ENCODE measurements around the gene MAPK8IP1. TPM values are rescaled to one million over a fixed set of nuclear protein-coding genes. Genes with fewer than 3 reads are reported as not detected.

Gene MAPK8IP1
- total and polyA plus RNA-seq, 7 donors, result 1.2 to 15.5 (median 4.9) TPM

DNA sequence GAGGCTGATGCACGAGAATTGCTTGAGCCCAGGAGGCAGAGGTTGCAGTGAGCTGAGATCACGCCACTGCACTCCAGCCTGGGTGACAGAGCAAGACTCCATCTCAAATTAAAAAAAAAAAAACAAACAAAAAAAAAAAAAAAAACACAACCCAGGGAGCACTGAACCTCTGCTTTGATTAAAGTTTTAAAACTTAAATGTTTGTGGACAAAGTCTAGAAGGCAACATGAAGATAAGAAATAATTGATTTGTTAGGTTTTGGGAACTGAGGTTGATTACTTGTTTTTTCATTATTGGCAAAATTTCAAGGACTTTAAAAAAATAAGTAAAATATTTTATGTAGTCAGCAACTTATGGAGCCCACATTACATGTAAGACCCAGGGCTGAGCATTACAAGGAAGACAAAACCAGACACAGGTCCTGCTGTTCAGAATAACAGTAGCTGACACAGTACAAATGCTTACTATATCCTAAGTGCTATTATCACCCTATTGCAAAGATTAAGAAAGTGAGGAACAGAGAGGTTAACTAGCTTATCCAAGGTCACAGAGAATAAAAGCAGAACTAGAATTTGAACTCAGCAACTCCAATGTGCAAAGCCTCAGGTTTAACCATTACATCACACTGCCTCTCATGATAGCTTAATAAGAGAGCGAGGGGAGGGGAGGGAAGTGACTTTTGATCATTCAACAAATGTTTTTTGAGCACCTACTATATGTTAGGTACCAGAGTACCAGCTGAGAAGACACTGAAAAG, 40.5 kb upstream of the MAPK8IP1 start:
- H3K4me1 ChIP-seq, result peaks cover 0 to 38% (median 31%) of the 10 kb centered on the region in 4 donors
- no peak overlapping the region for H3K4me3 ChIP-seq
- no peaks in the 10 kb centered on the region for H3K36me3 ChIP-seq
- TF ChIP-seq EP300 (IDR thresholded peaks at IDR 0.05), result no peak
- WGBS, 2 donors, result 87 to 91% methylated on average over 3 of the region's 3 CpGs
- H3K27ac ChIP-seq, result peak overlapping the region in 1 of 4 donors; percentile 99
- no peaks in the 10 kb centered on the region for H3K9me3 ChIP-seq
- DNase-seq, result no peak
- intact Hi-C loops (cut with DNase I), result loop anchor here (2.0 to 5.0 kb wide), 4 partner anchors 14 to 277 kb away; partner anchors contain the start of gene PHF21A
- no peaks in the 10 kb centered on the region for H3K27me3 ChIP-seq

GRCh38 chr11:45846174-45846675, 39.2 kb upstream of the MAPK8IP1 start:
- H3K4me3 ChIP-seq, result peak overlapping the region in 1 of 4 donors; percentile 90
- intact Hi-C loops (cut with DNase I), result loop anchor here (2.0 to 5.0 kb wide), 2 partner anchors 41 to 276 kb away; partner anchors contain the start of genes PHF21A and SLC35C1

DNA sequence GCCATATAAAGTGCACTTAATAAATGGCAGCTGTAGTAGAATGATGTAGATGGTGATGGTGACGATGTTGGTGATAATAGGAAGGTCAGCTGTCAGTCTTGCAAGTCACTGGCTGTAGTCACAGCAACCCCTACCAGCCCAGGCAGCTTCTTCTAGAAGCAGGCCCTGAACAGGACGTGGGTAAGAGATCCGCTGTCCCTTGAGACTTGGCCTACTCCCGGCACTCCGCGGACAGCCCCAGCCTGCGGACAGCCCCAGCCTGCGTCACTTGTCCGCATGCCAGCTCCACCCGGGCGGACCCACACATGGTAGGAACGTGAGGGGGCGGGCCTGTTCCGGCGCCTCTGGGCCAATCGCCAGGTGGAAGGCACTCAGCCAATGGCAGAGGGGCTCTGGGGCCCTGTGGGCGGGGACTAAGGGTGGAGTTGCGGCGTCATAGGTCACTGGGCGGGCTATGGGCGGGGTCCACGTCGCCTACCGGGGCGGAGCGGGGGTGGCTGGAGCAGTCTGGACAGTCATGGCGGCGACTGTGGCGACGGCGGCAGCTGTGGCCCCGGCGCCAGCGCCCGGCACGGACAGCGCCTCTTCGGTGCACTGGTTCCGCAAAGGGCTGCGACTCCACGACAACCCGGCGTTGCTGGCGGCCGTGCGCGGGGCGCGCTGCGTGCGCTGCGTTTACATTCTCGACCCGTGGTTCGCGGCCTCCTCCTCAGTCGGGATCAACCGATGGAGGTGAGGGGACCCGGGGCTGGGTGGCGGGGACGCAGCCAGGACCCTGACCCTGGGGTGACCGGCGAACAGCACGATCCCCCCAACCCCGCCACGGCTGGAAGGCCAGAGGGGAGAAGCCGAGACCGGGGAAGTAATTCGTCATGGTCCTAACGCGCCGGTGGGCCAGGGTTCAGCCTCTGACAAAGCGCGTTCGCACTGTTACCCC, 38.2 kb upstream of the MAPK8IP1 start, which contains the start of gene CRY2:
CRY2 (plus strand) TSS at position 502 of the 937 bp plus-strand sequence; CDS start at position 518, 16 bp downstream.
- peak; percentile 100 for DNase-seq
- TF ChIP-seq CTCF (IDR thresholded peaks at IDR 0.05), result no peak
- TF ChIP-seq POLR2A (IDR thresholded peaks at IDR 0.05), result peak; percentile 98
- peak; percentile 95 to 99 (median 98) for TF ChIP-seq POLR2AphosphoS5 (IDR thresholded peaks at IDR 0.05)
- TF ChIP-seq EP300 (IDR thresholded peaks at IDR 0.05), result peak in 2 of 4 donors; percentile 67 to 81
- peak within 1 kb of the TSS; percentile 90 to 98 (median 94) for H3K4me3 ChIP-seq
- H3K27ac ChIP-seq, result peak within 1 kb of the TSS; percentile 98 to 99 (median 99)
- 0% methylated on average over 75 of the region's 75 CpGs for WGBS, 2 donors
- peaks cover 0 to 60% (median 54%) of the 10 kb centered on the region in 4 donors for H3K4me1 ChIP-seq
- intact Hi-C loops (cut with DNase I), result loop anchor here (2.0 to 5.0 kb wide), 2 partner anchors 42 to 275 kb away; partner anchors contain the start of genes PHF21A and SLC35C1
- H3K9me3 ChIP-seq, result no peaks in the 10 kb centered on the region
- no peaks in the 10 kb centered on the region for H3K27me3 ChIP-seq
- H3K36me3 ChIP-seq, result no peaks in the 10 kb centered on the region

More at GRCh38 chr11:45846174-45846675, 39.2 kb upstream of the MAPK8IP1 start:
- Histone ChIP-seq H3K9me3 (no peaks in the 10 kb centered on the region), H3K27me3 (no peaks in the 10 kb centered on the region), H3K27ac (peak overlapping the region; percentile 98 to 99 (median 99)), H3K36me3 (no peaks in the 10 kb centered on the region), H3K4me1 (peaks cover 0 to 50% (median 44%) of the 10 kb centered on the region in 4 donors)
- 79 to 84% methylated on average over 4 of the region's 4 CpGs for WGBS, 2 donors
- DNase-seq, result no peak
- TF ChIP-seq POLR2AphosphoS5 (IDR thresholded peaks at IDR 0.05) (no peak), POLR2A (IDR thresholded peaks at IDR 0.05) (no peak), CTCF (IDR thresholded peaks at IDR 0.05) (no peak), EP300 (IDR thresholded peaks at IDR 0.05) (no peak)

DNA sequence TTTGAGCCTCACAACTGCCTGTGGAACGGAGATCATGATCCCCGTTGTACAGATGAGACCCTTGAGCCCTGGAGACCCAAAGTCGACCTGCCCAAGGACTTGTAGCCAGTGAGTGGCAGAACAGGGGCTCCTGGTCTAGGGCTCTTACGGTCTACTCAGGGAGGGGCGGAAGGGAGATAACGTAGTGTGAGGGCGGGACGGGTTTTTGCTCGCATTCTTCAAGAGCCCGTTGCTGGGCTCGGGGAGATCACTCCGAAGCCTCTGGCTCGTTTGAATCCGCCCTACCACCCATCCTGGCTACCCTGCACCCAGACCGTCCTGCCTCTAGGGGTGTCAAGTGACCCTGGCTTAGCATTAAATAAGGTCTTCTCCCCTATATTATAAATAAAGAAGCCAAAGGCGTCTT, 37.5 kb upstream of the MAPK8IP1 start:
- peak in 1 of 4 donors; percentile 28 for TF ChIP-seq POLR2AphosphoS5 (IDR thresholded peaks at IDR 0.05)
- TF ChIP-seq EP300 (IDR thresholded peaks at IDR 0.05), result no peak
- peak in 2 of 4 experiments; percentile 10 to 19 for TF ChIP-seq CTCF (IDR thresholded peaks at IDR 0.05)
- TF ChIP-seq POLR2A (IDR thresholded peaks at IDR 0.05), result no peak
- H3K36me3 ChIP-seq, result no peaks in the 10 kb centered on the region
- intact Hi-C loops (cut with DNase I), result loop anchor here (2.0 to 5.0 kb wide), 2 partner anchors 43 to 274 kb away; partner anchors contain the start of genes PHF21A and SLC35C1
- H3K27me3 ChIP-seq, result no peaks in the 10 kb centered on the region
- peak overlapping the region; percentile 90 to 98 (median 94) for H3K4me3 ChIP-seq
- 1% methylated on average over 16 of the region's 16 CpGs for WGBS, 2 donors
- no peaks in the 10 kb centered on the region for H3K9me3 ChIP-seq
- H3K4me1 ChIP-seq, result peaks cover 0 to 67% (median 60%) of the 10 kb centered on the region in 4 donors
- DNase-seq, result peak; percentile 80
- peak overlapping the region; percentile 98 to 99 (median 99) for H3K27ac ChIP-seq

Measured in sigmoid colon (tissue), 7 donors.